Stimulated activated CD4-positive, alpha-beta T cell treated with anti-CD3 and anti-CD28 coated beads, Interleukin-2, amount 100 ng/mL, for 24 hours (primary cell): ENCODE data around the gene RAD21L1.

Experiments used
- DNase-seq, 2 donors: peaks; one replicate each; pipeline ENCODE4 v3.0.0-alpha.2; 2020

The RAD21L1 gene

GRCh38 chr20:1297486-1297885, 71.6 kb downstream of the RAD21L1 start:
- no peak for DNase-seq

DNA sequence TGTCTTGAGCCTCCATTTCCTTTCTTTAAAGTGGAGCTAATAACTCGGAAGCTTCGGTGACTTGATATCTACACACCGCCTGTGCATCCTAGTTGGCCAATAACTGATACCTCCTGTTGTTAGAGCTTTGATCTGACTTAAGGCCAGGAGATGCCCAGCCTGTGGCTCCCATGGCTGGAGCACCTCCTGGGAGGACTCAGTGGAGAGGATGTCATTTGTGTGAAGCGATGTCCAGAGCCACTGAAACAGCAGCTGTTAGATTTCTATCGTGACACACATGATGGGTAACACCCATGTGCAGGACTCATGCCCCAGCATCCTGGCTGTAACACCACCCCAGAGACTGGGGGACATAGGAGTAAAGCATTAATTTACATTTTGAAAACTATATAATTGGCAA, 72.3 kb downstream of the RAD21L1 start:
- no peak for DNase-seq

GRCh38 chr20:1298888-1299511, 73.2 kb downstream of the RAD21L1 start:
- no peak for DNase-seq

GRCh38 chr20:1299522-1299921, 73.7 kb downstream of the RAD21L1 start:
- peak; percentile 51 to 54 for DNase-seq

DNA sequence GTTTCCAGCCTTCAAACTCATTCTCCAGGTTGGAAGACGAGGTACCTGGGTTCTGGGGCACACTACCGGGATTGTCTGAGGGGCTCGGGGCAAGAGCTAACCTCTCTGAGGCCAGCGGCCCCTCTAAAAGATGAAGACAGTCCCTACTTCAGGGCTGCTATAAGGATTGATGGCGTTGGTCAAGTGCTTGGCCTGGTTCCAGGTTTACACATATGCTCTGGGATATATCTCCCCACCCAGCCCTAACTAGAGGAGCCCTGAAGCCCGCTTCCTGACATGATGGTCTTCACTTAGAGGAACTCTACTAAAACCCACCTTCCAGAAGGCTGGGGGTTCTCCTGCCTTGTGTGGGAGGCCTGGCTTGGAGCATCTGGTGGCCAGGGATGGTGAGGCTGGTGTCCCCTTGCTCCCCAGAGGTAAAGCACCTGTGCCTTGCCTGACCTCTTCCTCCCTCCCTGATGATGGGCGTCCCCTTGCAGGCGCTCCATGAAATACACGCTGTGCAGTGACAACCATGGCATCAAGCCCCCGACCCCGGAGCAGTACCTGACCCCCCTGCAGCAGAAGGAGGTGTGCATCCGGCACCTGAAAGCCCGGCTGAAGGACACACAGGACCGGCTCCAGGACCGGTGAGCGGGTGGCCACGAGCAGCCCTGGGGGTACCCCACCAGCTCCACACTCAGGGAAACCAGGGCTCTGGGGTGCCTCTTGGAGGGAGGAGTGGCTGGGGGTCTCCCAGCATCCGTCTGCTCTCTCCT, 74.4 kb downstream of the RAD21L1 start:
- DNase-seq: no peak

GRCh38 chr20:1301031-1301529, 75.2 kb downstream of the RAD21L1 start:
- peak; percentile 36 to 51 for DNase-seq

DNA sequence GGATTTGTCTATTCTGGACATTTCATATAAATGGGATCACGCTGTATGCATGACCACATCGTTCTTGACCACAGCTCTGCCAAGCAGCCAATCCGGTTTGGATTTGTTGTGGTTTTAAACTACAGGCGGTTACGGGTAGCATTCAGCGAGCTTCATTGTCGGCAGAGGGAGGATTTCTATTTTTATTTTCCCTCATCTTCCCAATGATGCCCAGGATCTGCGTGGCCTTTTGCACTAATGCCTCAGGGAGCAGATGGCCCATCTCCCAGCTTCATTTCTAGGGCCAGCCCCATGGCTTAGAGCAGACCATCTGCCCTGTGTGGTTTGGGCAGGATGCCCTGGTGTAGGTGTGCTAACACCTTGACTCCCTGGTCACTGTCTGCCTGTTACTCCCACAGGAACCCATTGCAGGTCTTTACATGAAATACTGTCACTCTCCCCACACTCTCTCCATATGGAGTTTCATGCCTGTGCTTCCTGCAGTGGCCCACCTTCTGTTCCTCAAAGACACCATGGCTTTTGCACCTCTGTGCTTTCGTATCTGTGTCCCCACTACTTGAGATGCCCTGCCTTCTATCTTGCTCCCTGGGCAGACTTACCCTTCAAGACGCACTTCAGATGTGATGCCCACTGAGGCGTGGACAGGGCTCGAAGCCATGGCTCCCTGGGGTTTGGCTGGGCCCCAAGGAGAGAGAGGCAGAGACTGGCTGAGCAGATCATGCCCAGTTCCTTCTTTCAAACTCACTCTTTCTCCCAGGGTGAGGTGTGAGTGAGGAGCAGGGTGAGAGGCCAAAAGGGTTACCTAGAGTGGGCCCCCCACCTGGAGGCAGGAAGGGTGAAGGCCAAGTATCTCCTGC, 77.1 kb downstream of the RAD21L1 start:
- DNase-seq: no peak

GRCh38 chr20:1304710-1305515, 79.1 kb downstream of the RAD21L1 start:
- no peak for DNase-seq
